ENCODE data around the gene SSB.
"Not testable (repeated sequence)": the region's sequence is repeated elsewhere in the genome, so short reads cannot be mapped to it uniquely, and the experiment has no call there.

Gene SSB

DNA sequence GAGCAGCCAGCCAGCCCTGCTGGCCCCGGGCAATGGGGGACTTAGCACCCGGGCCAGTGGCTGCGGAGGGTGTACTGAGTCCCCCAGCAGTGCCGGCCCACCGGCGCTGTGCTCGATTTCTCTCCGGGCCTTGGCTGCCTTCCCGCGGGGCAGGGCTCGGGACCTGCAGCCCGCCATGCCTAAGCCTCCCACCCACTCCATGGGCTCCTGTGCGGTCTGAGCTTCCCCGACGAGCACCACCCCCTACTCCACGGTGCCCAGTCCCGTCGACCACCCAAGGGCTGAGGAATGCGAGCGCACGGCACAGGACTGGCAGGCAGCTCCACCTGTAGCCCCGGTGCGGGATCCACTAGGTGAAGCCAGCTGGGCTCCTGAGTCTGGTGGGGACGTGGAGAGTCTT, 43.0 kb downstream of the SSB start:
- not testable (repeated sequence) for H3K36me3 ChIP-seq (ENCODE audit: insufficient read depth, low read depth, low read length)

DNA sequence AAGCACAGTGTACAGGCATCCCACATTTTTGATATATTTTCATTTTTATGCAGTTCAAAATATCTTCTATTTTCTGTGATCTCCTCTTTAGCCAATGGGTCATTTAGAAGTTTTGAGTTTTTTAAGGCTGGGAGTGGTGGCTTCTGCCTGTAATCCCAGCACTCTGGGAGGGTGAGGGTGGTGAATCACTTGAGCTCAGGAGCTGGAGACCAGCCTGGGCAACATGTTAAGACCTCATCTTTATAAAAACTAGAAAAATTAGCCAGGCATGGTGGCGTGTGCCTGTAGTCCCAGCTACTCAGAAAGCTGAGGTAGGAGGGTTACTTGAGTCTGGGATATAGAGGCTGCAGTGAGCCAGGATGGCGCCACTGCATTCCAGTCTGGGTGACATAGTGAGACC, 46.3 kb downstream of the SSB start:
- H3K27me3 ChIP-seq (ENCODE audit: insufficient read depth, low read length): no peaks in the 10 kb centered on the region
- H3K36me3 ChIP-seq (ENCODE audit: insufficient read depth, low read depth, low read length): no peaks in the 10 kb centered on the region
- H3K9me3 ChIP-seq (ENCODE audit: insufficient read depth, low read depth, low read length): no peaks in the 10 kb centered on the region
- no peak overlapping the region for H3K9ac ChIP-seq (ENCODE audit: low read depth, low read length)
- H3K4me3 ChIP-seq (ENCODE audit: low read length): no peak overlapping the region
- no peaks in the 10 kb centered on the region for H3K4me1 ChIP-seq (ENCODE audit: insufficient read depth, low read length)
- no peak overlapping the region for H3K27ac ChIP-seq (ENCODE audit: low read length)

More for the DNA sequence above, 43.0 kb downstream of the SSB start:
- not testable (repeated sequence) for H3K27ac ChIP-seq (ENCODE audit: low read length); H3K9me3 ChIP-seq (ENCODE audit: insufficient read depth, low read depth, low read length); H3K27me3 ChIP-seq (ENCODE audit: insufficient read depth, low read length); H3K9ac ChIP-seq (ENCODE audit: low read depth, low read length); H3K4me1 ChIP-seq (ENCODE audit: insufficient read depth, low read length); H3K4me3 ChIP-seq (ENCODE audit: low read length)

DNA sequence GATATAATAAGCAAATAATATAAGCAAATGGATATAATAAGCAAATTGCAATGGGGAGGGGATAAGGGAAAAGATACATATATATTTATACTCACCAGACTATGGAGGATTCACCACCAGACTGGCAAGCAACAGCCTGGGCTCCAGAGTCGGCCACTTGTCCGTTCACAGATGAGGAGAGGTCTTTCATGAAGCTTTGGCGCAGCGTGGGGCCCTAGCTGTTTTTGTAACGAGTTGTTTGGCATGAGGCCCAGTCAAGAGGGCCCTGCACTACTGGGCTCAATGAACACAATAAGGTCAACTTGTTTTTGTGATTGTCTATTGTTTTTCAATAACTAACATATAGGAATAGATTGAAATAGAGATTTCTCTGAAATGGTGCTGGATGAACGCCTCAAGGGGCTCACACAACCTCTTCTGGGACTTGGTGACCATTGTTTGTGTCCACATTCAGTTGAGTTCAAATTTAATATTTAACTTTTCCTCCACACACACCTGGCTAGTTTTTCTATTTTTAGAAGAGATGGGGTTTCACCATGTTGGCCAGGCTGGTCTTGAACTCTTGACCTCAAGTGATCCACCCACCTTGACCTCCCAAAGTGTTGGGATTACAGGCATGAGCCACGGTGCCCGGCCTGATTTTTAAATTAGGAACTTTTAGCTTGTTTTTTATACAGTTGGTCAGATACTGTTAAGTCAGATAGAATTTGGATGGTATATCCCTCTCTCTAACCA, 50.5 kb downstream of the SSB start:
- H3K27ac ChIP-seq (ENCODE audit: low read length); H3K9me3 ChIP-seq (ENCODE audit: insufficient read depth, low read depth, low read length); H3K9ac ChIP-seq (ENCODE audit: low read depth, low read length); H3K36me3 ChIP-seq (ENCODE audit: insufficient read depth, low read depth, low read length); H3K4me1 ChIP-seq (ENCODE audit: insufficient read depth, low read length); H3K4me3 ChIP-seq (ENCODE audit: low read length); H3K27me3 ChIP-seq (ENCODE audit: insufficient read depth, low read length): not testable (repeated sequence)

DNA sequence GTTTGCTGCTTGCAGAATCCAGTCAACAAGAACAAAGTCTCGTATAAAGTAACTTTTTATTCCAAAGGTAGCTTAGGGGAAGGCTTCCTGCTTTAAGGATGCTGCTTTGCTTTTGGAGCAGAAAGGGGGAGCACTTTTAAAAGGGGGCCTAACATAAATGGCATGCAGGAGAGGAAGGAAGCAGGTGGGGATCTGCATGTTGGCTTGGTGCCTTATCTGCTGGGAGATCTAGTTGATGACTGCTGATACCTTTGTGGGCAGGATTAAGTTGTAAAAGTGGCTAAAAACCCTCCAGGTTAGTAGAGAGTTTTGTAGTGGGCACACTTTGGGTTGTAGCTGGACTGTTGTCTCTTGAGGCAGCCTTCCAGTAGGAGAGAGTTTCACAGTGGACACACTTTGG, 51.0 kb downstream of the SSB start:
- Histone ChIP-seq H3K4me1 (ENCODE audit: insufficient read depth, low read length) (no peaks in the 10 kb centered on the region), H3K27me3 (ENCODE audit: insufficient read depth, low read length) (no peaks in the 10 kb centered on the region), H3K27ac (ENCODE audit: low read length) (no peak overlapping the region), H3K4me3 (ENCODE audit: low read length) (no peak overlapping the region), H3K9ac (ENCODE audit: low read depth, low read length) (no peak overlapping the region), H3K9me3 (ENCODE audit: insufficient read depth, low read depth, low read length) (no peaks in the 10 kb centered on the region), H3K36me3 (ENCODE audit: insufficient read depth, low read depth, low read length) (no peaks in the 10 kb centered on the region)

DNA sequence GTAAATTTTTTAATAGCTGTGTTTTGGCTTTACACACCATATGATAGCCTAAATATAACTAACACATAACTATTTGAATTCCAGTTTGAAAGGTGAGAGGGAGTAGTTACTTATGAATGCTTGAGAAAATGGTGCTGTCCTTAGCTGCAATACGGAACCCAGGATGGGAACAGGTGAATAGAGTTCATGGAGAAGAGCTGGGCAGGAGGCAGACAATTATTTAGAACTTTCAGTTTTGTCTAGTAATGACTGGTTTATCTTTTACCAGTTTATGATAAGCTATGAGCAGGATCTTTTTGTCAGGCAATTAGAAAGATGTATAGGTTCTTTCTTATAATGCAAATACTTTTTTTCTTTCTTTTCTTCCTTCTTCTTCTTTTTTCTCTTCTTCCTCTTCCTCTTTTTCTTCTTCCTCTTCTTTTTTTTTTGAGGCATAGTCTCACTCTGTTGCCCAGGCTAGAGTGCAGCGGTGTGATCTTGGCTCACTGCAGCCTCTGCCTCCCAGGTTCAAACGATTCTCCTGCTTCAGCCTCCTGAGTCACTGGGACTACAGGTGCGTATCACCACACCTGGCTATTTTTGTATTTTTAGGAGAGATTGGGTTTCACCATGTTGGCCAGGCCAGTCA, 54.5 kb downstream of the SSB start:
- no peaks in the 10 kb centered on the region for H3K36me3 ChIP-seq (ENCODE audit: insufficient read depth, low read depth, low read length)
- H3K4me3 ChIP-seq (ENCODE audit: low read length): no peak overlapping the region
- no peaks in the 10 kb centered on the region for H3K9me3 ChIP-seq (ENCODE audit: insufficient read depth, low read depth, low read length)
- no peaks in the 10 kb centered on the region for H3K27me3 ChIP-seq (ENCODE audit: insufficient read depth, low read length)
- no peak overlapping the region for H3K27ac ChIP-seq (ENCODE audit: low read length)
- H3K9ac ChIP-seq (ENCODE audit: low read depth, low read length): no peak overlapping the region
- no peaks in the 10 kb centered on the region for H3K4me1 ChIP-seq (ENCODE audit: insufficient read depth, low read length)

DNA sequence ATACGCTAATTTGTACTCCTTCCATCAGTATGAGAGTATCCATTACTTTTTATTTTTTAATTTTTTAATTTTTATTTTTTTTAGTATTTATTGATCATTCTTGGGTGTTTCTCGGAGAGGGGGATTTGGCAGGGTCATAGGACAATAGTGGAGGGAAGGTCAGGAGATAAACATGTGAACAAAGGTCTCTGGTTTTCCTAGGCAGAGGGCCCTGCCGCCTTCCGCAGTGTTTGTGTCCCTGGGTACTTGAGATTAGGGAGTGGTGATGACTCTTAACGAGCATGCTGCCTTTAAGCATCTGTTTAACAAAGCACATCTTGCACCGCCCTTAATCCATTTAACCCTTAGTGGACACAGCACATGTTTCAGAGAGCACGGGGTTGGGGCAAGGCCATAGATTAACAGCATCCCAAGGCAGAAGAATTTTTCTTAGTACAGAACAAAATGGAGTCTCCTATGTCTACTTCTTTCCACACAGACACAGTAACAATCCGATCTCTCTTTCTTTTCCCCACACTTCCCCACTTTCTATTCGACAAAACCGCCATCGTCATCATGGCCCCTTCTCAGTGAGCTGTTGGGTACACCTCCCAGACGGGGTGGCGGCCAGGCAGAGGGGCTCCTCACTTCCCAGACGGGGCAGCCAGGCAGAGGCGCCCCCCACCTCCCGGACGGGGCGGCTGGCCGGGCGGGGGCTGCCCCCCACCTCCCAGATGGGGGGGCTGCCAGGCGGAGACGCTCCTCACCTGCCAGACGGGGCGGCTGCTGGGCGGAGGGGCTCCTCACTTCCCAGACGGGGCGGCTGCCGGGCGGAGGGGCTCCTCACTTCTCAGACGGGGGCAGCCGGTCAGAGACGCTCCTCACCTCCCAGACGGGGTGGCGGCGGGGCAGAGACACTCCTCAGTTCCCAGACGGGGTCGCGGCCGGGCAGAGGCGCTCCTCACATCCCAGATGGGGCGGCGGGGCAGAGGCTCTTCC, 56.9 kb downstream of the SSB start:
- not testable (repeated sequence) for H3K4me3 ChIP-seq (ENCODE audit: low read length); H3K27me3 ChIP-seq (ENCODE audit: insufficient read depth, low read length); H3K9ac ChIP-seq (ENCODE audit: low read depth, low read length); H3K4me1 ChIP-seq (ENCODE audit: insufficient read depth, low read length); H3K9me3 ChIP-seq (ENCODE audit: insufficient read depth, low read depth, low read length); H3K27ac ChIP-seq (ENCODE audit: low read length); H3K36me3 ChIP-seq (ENCODE audit: insufficient read depth, low read depth, low read length)

DNA sequence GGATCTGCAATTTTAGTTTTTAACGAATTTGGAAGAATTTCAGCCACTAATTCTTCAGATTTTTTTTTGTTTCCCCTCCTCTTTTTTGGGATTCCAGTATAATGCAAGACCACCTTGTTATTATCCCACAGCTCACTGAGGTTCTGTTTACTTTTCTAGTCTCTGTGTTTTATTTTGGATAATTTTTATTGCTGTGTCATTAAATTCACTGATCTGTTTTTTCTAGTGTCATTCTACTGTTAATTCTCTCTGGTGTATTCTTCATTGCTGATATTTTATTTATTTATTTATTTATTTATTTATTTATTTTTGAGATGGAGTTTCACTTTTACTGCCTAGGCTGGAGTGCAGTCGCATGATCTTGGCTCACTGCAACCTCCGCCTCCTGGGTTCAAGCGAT, 60.8 kb downstream of the SSB start:
- no peaks in the 10 kb centered on the region for H3K9me3 ChIP-seq (ENCODE audit: insufficient read depth, low read depth, low read length)
- no peak overlapping the region for H3K4me3 ChIP-seq (ENCODE audit: low read length)
- H3K9ac ChIP-seq (ENCODE audit: low read depth, low read length): no peak overlapping the region
- H3K27ac ChIP-seq (ENCODE audit: low read length): no peak overlapping the region
- no peaks in the 10 kb centered on the region for H3K36me3 ChIP-seq (ENCODE audit: insufficient read depth, low read depth, low read length)
- H3K27me3 ChIP-seq (ENCODE audit: insufficient read depth, low read length): no peaks in the 10 kb centered on the region
- H3K4me1 ChIP-seq (ENCODE audit: insufficient read depth, low read length): peaks cover 13% of the 10 kb centered on the region; the same call in 1 of the 2 replicates

DNA sequence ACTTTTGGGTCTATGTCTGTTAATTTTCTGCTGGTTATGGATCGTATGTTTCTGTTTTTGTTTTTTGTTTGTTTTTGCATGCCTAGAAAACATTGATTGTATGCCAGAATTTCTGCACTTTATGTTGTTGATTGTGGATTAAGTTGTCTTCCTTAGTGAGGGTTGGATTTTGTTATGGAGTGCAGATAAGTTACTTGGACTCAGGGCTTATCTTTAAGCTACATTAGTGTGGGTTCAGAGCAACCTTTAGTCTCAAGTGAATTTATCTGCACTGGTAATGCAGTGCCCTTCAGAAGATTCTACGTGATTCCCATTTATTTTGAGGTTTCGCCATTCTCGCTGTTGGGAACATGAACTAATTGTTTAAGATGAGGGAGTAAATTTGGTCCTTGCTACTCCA, 61.5 kb downstream of the SSB start:
- Histone ChIP-seq H3K36me3 (ENCODE audit: insufficient read depth, low read depth, low read length) (no peaks in the 10 kb centered on the region), H3K27ac (ENCODE audit: low read length) (no peak overlapping the region), H3K9me3 (ENCODE audit: insufficient read depth, low read depth, low read length) (no peaks in the 10 kb centered on the region), H3K4me1 (ENCODE audit: insufficient read depth, low read length) (peaks cover 13% of the 10 kb centered on the region; the same call in 1 of the 2 replicates), H3K27me3 (ENCODE audit: insufficient read depth, low read length) (no peaks in the 10 kb centered on the region), H3K4me3 (ENCODE audit: low read length) (no peak overlapping the region), H3K9ac (ENCODE audit: low read depth, low read length) (no peak overlapping the region)

All from iPS-20b (cell line).